ENCODE results near the gene GTF2A1L.

GRCh38 chr2:48592067-48592466 lies 25.6 kb upstream of the GTF2A1L start:
- TF ChIP-seq EZH2 (optimal IDR thresholded peaks at IDR 0.05; ENCODE audit: low read depth, low read length), result no peak
- TF ChIP-seq CTCF (IDR thresholded peaks at IDR 0.05; ENCODE audit: low read length), result no peak
- TF ChIP-seq EZH2phosphoT487 (IDR thresholded peaks at IDR 0.05; ENCODE audit: low read length), result no peak
